ENCODE results near the gene LTA4H.

Gene LTA4H

GRCh38 chr12:96069511-96070231 is 34.3 kb upstream of the LTA4H start:
- no peak for ATAC-seq
- TF ChIP-seq, protein P1, sequence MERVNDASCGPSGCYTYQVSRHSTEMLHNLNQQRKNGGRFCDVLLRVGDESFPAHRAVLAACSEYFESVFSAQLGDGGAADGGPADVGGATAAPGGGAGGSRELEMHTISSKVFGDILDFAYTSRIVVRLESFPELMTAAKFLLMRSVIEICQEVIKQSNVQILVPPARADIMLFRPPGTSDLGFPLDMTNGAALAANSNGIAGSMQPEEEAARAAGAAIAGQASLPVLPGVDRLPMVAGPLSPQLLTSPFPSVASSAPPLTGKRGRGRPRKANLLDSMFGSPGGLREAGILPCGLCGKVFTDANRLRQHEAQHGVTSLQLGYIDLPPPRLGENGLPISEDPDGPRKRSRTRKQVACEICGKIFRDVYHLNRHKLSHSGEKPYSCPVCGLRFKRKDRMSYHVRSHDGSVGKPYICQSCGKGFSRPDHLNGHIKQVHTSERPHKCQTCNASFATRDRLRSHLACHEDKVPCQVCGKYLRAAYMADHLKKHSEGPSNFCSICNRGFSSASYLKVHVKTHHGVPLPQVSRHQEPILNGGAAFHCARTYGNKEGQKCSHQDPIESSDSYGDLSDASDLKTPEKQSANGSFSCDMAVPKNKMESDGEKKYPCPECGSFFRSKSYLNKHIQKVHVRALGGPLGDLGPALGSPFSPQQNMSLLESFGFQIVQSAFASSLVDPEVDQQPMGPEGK (CRISPR knock-in tag; IDR thresholded peaks at IDR 0.05; ENCODE audit: borderline replicate concordance) = no peak
- TF ChIP-seq ISL1 (CRISPR knock-in tag; IDR thresholded peaks at IDR 0.05) = no peak
- TF ChIP-seq GLIS3 (CRISPR knock-in tag; IDR thresholded peaks at IDR 0.05) = no peak
- TF ChIP-seq ESRRG (CRISPR knock-in tag; IDR thresholded peaks at IDR 0.05) = no peak
- no peak for TF ChIP-seq POU6F1 (CRISPR knock-in tag; IDR thresholded peaks at IDR 0.05; ENCODE audit: borderline replicate concordance, low read depth)
- no peak for TF ChIP-seq PPARA (CRISPR knock-in tag; IDR thresholded peaks at IDR 0.05; ENCODE audit: borderline replicate concordance)
- no peak for TF ChIP-seq CREB5 (CRISPR knock-in tag; IDR thresholded peaks at IDR 0.05; ENCODE audit: low read depth)
- no peak for TF ChIP-seq ZNF8 (CRISPR knock-in tag; IDR thresholded peaks at IDR 0.05)
- no peak for TF ChIP-seq TSHZ2 (CRISPR knock-in tag; IDR thresholded peaks at IDR 0.05)
- TF ChIP-seq TCF4 (CRISPR knock-in tag; IDR thresholded peaks at IDR 0.05; ENCODE audit: borderline replicate concordance) = no peak
- TF ChIP-seq CSRNP3 (CRISPR knock-in tag; IDR thresholded peaks at IDR 0.05) = no peak
- TF ChIP-seq ZNF70 (CRISPR knock-in tag; IDR thresholded peaks at IDR 0.05) = no peak
- TF ChIP-seq CSDC2 (CRISPR knock-in tag; IDR thresholded peaks at IDR 0.05) = no peak
- no peak for TF ChIP-seq ZFP30 (CRISPR knock-in tag; IDR thresholded peaks at IDR 0.05)
- no peak for TF ChIP-seq RARB (CRISPR knock-in tag; IDR thresholded peaks at IDR 0.05)
- TF ChIP-seq ZC3H10 (CRISPR knock-in tag; IDR thresholded peaks at IDR 0.05) = no peak
- no peak for TF ChIP-seq OSR1 (CRISPR knock-in tag; IDR thresholded peaks at IDR 0.05)

DNA sequence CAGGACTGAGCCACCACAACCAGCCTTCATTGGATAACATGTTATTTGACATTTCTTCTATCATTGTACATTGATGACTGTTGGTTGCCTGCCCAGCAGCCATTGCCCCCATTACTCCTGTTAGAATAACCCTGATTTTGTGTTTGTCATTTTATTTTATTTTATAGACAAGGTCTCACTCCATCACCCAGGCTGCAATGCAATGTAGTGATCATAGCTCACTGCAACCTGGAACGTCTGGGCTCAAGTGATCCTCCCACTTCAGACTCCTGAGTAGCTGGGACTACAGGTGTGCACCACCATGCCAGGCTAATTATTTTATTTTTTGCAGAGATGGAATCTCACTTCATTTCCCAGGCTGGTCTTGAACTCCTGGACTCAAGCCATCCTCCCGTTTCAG is 33.2 kb upstream of the LTA4H start:
- TF ChIP-seq BACH2 (CRISPR knock-in tag; IDR thresholded peaks at IDR 0.05; ENCODE audit: borderline replicate concordance) (no peak), ZNF8 (CRISPR knock-in tag; IDR thresholded peaks at IDR 0.05) (no peak), ESRRG (CRISPR knock-in tag; IDR thresholded peaks at IDR 0.05) (no peak), SNAI2 (CRISPR knock-in tag; IDR thresholded peaks at IDR 0.05) (no peak), POU6F1 (CRISPR knock-in tag; IDR thresholded peaks at IDR 0.05; ENCODE audit: borderline replicate concordance, low read depth) (no peak), CSRNP3 (CRISPR knock-in tag; IDR thresholded peaks at IDR 0.05) (no peak), ZC3H10 (CRISPR knock-in tag; IDR thresholded peaks at IDR 0.05) (no peak), ZFP30 (CRISPR knock-in tag; IDR thresholded peaks at IDR 0.05) (no peak), TOX (CRISPR knock-in tag; IDR thresholded peaks at IDR 0.05; ENCODE audit: borderline replicate concordance) (no peak)
- ATAC-seq = no peak
